K562 (cell line): ENCODE results near the gene TMEM222. TPM values are rescaled to one million over a fixed set of nuclear protein-coding genes. Genes with fewer than 3 reads are reported as not detected.

Source experiments
- EHMT2 ChIP-seq: fragments of 450-650 bp; IDR thresholded peaks from 2 replicates; pipeline ENCODE4 v1.6.1; 2018; ENCODE audit warnings: antibody characterized with exemption
- EWSR1 ChIP-seq: fragments of 450-650 bp; IDR thresholded peaks from 2 replicates; pipeline ENCODE4 v1.6.1; 2018; ENCODE audit warnings: borderline replicate concordance, mild to moderate bottlenecking, low read depth, moderate library complexity; ENCODE audit not compliant: partially characterized antibody
- FOXP4 ChIP-seq: sonication (generic); formaldehyde crosslinking; IDR thresholded peaks from 2 replicates; pipeline ENCODE4 v1.8.0; 2022; ENCODE audit warnings: mild to moderate bottlenecking, missing genetic modification reagents, borderline replicate concordance
- HES1 ChIP-seq: fragments of 450-650 bp; IDR thresholded peaks from 2 replicates; pipeline ENCODE4 v1.6.1; 2016; ENCODE audit warnings: low read depth, mild to moderate bottlenecking, moderate library complexity
- NR3C1 ChIP-seq: sonication (generic); formaldehyde crosslinking; IDR thresholded peaks from 2 replicates; pipeline ENCODE4 v1.8.1; 2022; ENCODE audit warnings: missing genetic modification reagents
- RBBP5 ChIP-seq: fragments of 200-600 bp; sonication (generic); IDR thresholded peaks from 2 replicates; pipeline ENCODE4 v1.6.1; 2012; ENCODE audit warnings: borderline replicate concordance, mild to moderate bottlenecking, low read length, control low read depth, inconsistent platforms; ENCODE audit not compliant: insufficient read depth, poor library complexity, severe bottlenecking
- RNF2 ChIP-seq: sonication (generic); IDR thresholded peaks from 2 replicates; pipeline ENCODE4 v1.6.1; 2016
- SFPQ ChIP-seq: fragments of 200-400 bp; formaldehyde crosslinking; IDR thresholded peaks from 2 replicates; pipeline ENCODE4 v1.6.1; 2017; ENCODE audit warnings: mild to moderate bottlenecking, low read depth, low read length, moderate library complexity
- SMAD1 ChIP-seq: fragments of 150-350 bp; IDR thresholded peaks from 2 replicates; pipeline ENCODE4 v1.6.1; 2014; ENCODE audit warnings: low read length, low read depth; ENCODE audit not compliant: partially characterized antibody
- STAT5B ChIP-seq: fragments of 250-450 bp; sonication (Bioruptor Pico); IDR thresholded peaks from 2 replicates; pipeline ENCODE4 v1.8.0; 2021; ENCODE audit warnings: mild to moderate bottlenecking, inconsistent platforms
- polyA plus RNA-seq, 8 experiments: library from polyadenylated mRNA; depleted of rRNA in 4 of 8; stranded (reverse) in 5 of 8; unstranded in 3 of 8; fragments of >200 nt; fragmentation: Nextera tagmentation in 2 of 8; fragmentation: Illumina TruSeq in 1 of 8; extraction: Ambion mirVana in 2 of 8; extraction: Trizol in 1 of 8; gene quantifications; 2 replicates each; pipeline versions ENCODE4 v1.2.1 to v1.2.3, GENCODE V29; 2011 to 2014; ENCODE audit warnings: inconsistent platforms in 1 of 8, missing spikeins in 1 of 8
- total RNA-seq, 7 experiments: library from RNA; depleted of rRNA in 6 of 7; stranded (reverse); fragments of >200 nt in 6 of 7; fragmentation: Illumina TruSeq in 2 of 7; extraction: Trizol in 2 of 7; gene quantifications; 2 replicates each; pipeline versions ENCODE4 v1.2.1 to v1.2.3, GENCODE V29; 2011 to 2021; ENCODE audit warnings: low replicate concordance in 1 of 7
- TF ChIP-seq, protein P1 (sequence below): fragments of 450-650 bp; IDR thresholded peaks from 2 replicates; pipeline ENCODE4 v1.6.1; 2018; ENCODE audit not compliant: partially characterized antibody
- TF ChIP-seq, protein P2 (sequence below), 2 experiments: IDR thresholded peaks; 2 replicates each; pipeline ENCODE4 v1.6.1; 2012; ENCODE audit warnings: improper control_type of control experiment in 2 of 2, low read depth in 2 of 2, low read length in 2 of 2, borderline replicate concordance in 1 of 2

Gene TMEM222
- total and polyA plus RNA-seq, 9 of the 15 experiments (the other 6 are each of a cell fraction or from before 2014, with no cell fraction given): 6.9 to 48.0 (median 32.8) TPM

DNA sequence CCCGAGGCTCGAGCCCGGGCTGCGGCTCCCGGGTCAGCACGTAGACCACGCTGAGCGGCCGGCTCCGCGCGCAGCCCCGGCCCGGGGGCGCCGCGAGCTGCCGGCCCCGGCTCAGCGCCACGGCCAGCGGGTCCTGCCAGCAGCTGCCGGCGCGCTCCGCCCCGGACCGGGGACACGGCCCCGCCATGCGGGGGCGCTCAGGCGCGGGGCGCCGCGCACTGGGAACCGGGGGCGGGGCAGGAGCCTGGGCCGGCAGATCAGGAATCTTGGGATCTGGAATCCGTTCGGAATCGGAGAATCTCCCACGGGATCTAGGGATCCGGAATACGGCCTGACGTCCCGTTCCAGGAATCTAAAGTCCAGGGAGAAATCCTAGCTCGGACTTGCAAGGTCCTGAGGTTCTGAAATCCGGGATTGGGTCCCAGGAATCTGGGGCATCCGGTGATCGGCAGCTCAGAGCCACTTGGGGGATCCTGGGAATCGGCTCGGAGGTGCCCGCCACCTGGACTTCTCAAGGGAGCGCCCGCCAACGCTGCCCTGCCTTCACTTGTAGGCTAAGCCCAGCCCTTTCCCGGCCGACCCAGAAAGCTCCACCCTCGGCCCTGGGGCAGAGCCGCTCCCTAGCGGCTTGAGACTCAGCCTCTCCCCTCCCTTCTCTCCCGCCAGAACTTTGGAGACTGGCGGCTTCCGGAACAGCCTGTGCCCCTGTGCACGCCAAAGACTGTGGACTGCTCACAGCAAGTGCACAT is 44.6 kb downstream of the TMEM222 start, which contains the start of gene MAP3K6 (continued):
- TF ChIP-seq, protein P1, sequence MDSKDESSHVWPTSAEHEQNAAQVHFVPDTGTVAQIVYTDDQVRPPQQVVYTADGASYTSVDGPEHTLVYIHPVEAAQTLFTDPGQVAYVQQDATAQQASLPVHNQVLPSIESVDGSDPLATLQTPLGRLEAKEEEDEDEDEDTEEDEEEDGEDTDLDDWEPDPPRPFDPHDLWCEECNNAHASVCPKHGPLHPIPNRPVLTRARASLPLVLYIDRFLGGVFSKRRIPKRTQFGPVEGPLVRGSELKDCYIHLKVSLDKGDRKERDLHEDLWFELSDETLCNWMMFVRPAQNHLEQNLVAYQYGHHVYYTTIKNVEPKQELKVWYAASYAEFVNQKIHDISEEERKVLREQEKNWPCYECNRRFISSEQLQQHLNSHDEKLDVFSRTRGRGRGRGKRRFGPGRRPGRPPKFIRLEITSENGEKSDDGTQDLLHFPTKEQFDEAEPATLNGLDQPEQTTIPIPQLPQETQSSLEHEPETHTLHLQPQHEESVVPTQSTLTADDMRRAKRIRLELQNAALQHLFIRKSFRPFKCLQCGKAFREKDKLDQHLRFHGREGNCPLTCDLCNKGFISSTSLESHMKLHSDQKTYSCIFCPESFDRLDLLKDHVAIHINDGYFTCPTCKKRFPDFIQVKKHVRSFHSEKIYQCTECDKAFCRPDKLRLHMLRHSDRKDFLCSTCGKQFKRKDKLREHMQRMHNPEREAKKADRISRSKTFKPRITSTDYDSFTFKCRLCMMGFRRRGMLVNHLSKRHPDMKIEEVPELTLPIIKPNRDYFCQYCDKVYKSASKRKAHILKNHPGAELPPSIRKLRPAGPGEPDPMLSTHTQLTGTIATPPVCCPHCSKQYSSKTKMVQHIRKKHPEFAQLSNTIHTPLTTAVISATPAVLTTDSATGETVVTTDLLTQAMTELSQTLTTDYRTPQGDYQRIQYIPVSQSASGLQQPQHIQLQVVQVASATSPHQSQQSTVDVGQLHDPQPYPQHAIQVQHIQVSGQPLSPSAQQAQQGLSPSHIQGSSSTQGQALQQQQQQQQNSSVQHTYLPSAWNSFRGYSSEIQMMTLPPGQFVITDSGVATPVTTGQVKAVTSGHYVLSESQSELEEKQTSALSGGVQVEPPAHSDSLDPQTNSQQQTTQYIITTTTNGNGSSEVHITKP: no peak
- TF ChIP-seq HES1: no peak
- TF ChIP-seq RBBP5: peak; percentile 95
- TF ChIP-seq RNF2: 0 out of 2 replicates have a peak, but pooled peaks have one; percentile 8
- no peak for TF ChIP-seq STAT5B (CRISPR knock-in tag)
- TF ChIP-seq, protein P2, sequence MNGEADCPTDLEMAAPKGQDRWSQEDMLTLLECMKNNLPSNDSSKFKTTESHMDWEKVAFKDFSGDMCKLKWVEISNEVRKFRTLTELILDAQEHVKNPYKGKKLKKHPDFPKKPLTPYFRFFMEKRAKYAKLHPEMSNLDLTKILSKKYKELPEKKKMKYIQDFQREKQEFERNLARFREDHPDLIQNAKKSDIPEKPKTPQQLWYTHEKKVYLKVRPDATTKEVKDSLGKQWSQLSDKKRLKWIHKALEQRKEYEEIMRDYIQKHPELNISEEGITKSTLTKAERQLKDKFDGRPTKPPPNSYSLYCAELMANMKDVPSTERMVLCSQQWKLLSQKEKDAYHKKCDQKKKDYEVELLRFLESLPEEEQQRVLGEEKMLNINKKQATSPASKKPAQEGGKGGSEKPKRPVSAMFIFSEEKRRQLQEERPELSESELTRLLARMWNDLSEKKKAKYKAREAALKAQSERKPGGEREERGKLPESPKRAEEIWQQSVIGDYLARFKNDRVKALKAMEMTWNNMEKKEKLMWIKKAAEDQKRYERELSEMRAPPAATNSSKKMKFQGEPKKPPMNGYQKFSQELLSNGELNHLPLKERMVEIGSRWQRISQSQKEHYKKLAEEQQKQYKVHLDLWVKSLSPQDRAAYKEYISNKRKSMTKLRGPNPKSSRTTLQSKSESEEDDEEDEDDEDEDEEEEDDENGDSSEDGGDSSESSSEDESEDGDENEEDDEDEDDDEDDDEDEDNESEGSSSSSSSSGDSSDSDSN (IDR thresholded peaks at IDR 0.05; ENCODE audit: borderline replicate concordance in 1 of 2, low read depth in 2 of 2, low read length in 2 of 2): peak; percentile 84 to 85
- no peak for TF ChIP-seq SFPQ
- no peak for TF ChIP-seq FOXP4
- no peak for TF ChIP-seq SMAD1
- TF ChIP-seq EWSR1: no peak
- no peak for TF ChIP-seq EHMT2
- no peak for TF ChIP-seq NR3C1 (CRISPR knock-in tag)
